Epithelial cell of proximal tubule (primary cell): Measurements from ENCODE around the gene B4GALT1. TPM values are rescaled to one million over a fixed set of nuclear protein-coding genes. Genes with fewer than 3 reads are reported as not detected.

Experiments
- DNase-seq: peaks from one replicate; pipeline ENCODE4 v3.0.0-alpha.2; 2011; ENCODE audit warnings: low read depth
- H3K4me3 ChIP-seq: 2 replicates; pipeline ENCODE4 v1.5.1; 2011; ENCODE audit warnings: low read depth, mild to moderate bottlenecking, low read length
- total RNA-seq: library from RNA; depleted of rRNA; stranded (reverse); fragments of >200 nt; gene quantifications from 2 replicates; pipeline ENCODE4 v1.2.3, GENCODE V29; 2015
- TF ChIP-seq, protein P1 (sequence below): conservative IDR thresholded peaks from 2 replicates; pipeline ENCODE4 v1.5.1; 2012; ENCODE audit warnings: low read depth, mild to moderate bottlenecking, low read length

Gene B4GALT1
- total RNA-seq, 1 donor from 2014 or later = 60.7 TPM

DNA sequence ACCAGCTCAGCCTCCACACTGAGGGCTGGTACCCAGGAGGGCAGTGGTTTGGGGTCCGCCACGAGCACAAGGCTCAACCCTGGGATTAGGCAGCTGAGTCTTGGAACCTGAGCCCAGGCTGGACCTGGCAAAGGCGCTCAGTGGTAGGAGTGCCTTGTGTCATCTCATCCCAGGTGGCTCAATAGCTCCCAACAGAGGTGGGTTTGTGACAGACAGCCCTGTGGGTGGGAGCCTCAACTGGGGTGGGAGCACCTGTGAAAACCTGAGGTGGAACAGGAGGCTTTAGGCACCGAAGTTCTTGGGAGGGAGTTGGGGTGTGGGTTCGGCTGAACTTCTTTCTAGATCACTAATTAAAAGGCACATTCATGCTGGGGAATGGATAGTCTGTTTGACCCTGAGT is 55.5 kb downstream of the B4GALT1 start:
- TF ChIP-seq, protein P1, sequence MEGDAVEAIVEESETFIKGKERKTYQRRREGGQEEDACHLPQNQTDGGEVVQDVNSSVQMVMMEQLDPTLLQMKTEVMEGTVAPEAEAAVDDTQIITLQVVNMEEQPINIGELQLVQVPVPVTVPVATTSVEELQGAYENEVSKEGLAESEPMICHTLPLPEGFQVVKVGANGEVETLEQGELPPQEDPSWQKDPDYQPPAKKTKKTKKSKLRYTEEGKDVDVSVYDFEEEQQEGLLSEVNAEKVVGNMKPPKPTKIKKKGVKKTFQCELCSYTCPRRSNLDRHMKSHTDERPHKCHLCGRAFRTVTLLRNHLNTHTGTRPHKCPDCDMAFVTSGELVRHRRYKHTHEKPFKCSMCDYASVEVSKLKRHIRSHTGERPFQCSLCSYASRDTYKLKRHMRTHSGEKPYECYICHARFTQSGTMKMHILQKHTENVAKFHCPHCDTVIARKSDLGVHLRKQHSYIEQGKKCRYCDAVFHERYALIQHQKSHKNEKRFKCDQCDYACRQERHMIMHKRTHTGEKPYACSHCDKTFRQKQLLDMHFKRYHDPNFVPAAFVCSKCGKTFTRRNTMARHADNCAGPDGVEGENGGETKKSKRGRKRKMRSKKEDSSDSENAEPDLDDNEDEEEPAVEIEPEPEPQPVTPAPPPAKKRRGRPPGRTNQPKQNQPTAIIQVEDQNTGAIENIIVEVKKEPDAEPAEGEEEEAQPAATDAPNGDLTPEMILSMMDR = no peak
- H3K4me3 ChIP-seq = no peak overlapping the region
- no peak for DNase-seq

DNA sequence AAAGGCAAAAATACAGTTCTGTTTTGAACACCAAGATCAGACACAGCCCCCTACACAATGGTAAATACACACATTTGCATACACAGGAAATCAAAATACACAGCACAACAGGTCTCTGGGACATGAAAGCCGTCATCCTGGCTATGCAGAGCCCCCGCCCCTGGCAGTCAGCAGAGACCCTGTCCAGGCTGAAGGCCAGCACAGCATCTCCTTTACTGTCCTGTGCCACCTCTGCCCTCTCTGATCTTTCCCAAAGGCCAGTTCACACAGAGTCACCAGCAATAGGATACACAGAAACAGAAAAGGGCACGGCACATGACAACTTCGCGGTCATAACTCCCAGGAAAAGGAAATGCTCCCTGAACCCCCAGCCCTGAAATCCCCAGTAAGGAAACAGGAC is 56.5 kb downstream of the B4GALT1 start:
- no peak overlapping the region for H3K4me3 ChIP-seq
- no peak for DNase-seq
- TF ChIP-seq, protein P1 = no peak

DNA sequence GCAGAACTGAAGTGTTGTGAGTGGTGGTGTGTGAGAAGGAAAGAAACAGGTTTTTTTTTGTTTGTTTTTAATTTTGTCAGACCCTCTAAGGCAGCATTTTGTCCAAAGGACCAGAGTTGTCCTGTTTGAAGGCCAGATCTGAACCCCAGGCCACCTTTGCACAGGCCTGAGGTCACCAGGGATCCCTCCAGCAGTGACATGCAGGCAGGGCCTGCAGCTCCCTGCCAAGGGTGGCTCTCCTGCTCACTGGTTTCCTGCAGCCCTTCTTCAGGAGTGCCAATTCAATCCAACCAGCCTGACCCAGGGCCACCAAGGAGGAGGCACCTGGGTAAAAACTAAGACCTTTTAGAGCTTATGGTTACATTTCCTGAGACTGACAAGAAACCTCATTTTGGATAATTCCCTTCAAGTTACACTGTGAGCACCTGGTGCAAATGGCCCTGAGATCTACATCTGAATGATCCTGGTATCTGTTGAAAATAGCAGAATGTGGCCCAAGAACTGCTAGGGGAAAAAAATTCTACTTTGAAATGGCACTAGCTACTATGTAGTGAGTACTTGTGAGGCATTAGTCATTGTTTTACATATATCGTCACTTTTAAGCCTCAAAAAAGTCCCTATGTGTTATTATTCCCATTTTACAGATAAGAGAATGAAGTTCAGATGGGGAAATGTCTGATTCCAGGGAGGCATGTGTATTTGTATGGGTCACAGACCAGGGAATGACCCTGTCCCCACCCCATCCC is 57.1 kb downstream of the B4GALT1 start:
- TF ChIP-seq, protein P1 = no peak
- no peak for DNase-seq
- H3K4me3 ChIP-seq = no peak overlapping the region

DNA sequence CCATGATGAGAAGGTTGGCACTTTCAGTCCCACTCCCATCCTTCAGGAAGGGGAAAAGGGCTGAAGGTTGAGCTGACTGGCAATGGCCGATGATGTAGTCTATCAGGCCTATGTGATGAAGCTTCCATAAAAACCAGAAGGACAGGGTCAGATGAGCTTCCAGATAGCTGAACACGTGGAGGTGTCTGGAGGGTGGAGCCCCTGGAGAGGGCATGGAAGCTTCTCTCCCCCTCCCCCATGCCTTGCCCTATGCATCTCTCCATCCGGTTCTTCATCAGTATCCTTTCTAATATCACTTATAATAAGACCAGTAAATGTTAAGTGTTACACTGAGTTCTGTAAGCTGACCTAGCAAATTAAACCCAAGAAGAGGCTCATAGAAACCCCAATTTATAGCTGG is 58.0 kb downstream of the B4GALT1 start:
- DNase-seq = no peak
- no peak overlapping the region for H3K4me3 ChIP-seq
- TF ChIP-seq, protein P1 = no peak

DNA sequence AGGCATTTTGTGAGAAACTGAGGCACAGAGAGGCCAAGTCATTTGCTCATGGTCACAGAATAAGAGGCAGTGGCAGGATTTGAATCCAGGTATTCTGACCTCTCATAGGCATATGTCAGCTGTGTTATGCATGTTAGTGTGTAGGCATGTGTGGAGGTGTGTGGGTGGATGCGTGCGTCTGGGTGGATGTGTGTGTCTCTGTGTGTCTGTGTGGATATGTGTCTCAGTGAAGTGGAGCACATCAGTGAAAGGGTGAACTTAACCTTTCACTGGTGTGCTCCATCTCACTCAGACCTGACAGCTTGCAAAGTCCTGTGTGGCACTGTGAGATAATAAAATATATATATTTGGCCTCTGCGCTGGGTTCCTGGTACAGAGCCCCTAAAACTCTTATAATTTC is 58.7 kb downstream of the B4GALT1 start:
- H3K4me3 ChIP-seq = no peak overlapping the region
- TF ChIP-seq, protein P1 = no peak
- DNase-seq = no peak

DNA sequence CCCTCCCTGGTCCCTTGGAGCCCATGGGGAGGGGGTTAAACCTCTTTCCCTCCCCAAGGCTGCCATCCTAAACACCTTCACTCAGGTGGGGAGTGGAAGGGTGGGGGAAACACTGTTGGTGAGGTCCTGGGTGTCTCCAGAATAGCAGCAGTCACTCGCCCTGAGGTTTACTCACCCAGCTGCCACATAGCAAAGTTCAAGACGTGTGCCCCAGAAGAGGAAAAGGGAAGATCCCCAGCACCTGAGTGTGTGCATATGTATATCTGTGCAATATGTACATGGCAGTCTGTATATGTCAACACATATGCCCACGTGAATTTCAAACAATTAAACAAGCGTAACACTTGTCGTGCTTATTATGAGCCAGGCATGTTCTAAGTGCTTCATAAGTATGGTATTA is 59.4 kb downstream of the B4GALT1 start:
- DNase-seq = no peak
- no peak overlapping the region for H3K4me3 ChIP-seq
- TF ChIP-seq, protein P1 = no peak

DNA sequence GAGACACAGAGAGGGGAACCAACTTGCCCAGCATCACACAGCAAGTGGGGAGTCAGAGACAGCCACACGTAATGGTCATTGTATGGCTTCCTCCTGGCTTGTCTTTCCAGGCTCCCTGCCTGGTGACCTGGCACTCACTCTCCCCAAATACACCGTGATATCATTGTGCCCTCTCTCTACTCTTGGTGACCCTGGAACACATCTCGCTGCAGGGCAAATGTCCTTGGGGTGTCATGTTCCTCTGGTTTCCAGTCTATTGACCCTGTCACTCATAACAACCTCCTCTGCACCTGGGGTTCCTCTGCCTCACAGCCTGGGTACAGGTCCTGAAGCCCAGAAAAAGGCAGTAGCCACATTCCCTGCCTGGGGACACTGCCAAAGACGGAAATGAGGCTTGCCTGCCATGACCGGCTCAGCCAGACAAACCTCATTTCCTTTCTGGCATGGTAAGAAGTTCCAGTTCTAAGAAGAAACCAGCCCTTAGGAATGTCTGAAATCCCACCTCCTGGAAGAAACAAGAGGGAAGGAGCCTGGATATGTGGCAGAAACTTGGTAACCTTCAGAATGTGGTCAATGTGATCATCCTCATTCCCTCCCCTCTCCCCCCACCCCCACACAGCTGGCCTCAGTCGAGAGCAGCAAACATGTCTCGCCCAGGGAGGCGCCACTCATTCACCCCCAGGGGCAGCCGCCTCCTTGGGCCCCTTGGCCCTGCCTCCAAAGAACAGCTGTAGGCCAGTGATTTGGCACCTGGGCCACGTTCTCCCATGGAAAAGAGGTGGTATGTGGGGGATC is 60.1 kb downstream of the B4GALT1 start:
- TF ChIP-seq, protein P1 = no peak
- peak; percentile 20 for DNase-seq
- H3K4me3 ChIP-seq = no peak overlapping the region
